Ammon's horn (tissue), 1 donor: ENCODE results near the gene WFDC5.
"Not testable (repeated sequence)": the region's sequence is repeated elsewhere in the genome, so short reads cannot be mapped to it uniquely, and the experiment has no call there.

Source experiments
- DNase-seq: peaks from one replicate; pipeline ENCODE4 v3.0.0-alpha.2; 2016; ENCODE audit warnings: low spot score

The WFDC5 gene

GRCh38 chr20:45087814-45088213, 27.2 kb downstream of the WFDC5 start:
- DNase-seq: no peak

DNA sequence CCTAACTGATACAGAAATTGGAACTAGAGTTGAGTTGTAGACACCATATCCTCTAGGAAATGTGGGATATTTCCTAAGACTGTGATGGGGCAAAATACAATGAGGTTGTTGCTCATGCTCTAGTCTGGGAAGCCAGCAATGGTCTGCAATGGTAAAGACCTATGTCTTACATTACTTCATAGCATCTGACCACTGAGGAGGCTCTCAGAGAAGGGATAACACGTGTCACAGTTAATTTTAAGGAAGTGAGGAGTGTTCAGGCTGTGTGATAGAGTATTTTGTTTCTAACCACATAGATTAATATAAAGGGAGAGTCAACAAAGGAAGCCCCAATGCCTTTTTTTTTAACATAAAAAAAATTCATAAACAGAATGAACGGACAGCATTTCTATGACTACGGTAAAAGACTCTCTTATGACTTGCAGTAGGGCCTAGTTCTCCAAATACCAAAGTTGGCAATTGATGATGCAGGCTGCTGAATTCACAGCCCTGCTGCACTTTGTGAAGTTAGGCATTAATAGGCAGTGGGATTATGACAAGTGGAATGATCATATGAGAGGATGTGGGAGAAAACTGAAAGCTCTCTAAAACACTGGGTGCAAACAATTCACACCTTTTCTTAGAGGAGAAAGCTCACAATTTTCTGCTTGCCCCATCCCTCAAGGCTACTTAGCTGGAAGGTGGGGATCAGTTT, 27.7 kb downstream of the WFDC5 start:
- DNase-seq: no peak

GRCh38 chr20:45085867-45086266, 29.1 kb downstream of the WFDC5 start:
- DNase-seq: no peak

DNA sequence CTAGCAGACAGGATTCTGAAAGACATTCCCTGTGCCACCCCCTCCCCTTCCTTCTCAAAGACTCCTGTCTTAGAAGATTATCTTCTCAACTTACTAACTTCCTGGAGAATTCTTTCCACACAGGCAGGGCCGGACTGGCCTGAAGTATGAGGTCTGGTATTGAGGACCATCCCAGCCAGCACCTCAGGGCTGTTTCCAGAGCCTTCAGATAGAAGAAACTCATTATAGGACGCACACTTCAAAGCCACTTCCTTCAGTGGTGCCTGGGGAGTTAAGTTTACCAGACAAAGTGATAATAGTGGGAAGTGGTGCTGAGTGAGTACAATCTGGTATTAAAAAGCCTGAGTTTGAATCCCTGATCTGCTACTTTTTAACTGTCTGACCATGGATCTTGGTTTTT, 29.7 kb downstream of the WFDC5 start:
- no peak for DNase-seq

DNA sequence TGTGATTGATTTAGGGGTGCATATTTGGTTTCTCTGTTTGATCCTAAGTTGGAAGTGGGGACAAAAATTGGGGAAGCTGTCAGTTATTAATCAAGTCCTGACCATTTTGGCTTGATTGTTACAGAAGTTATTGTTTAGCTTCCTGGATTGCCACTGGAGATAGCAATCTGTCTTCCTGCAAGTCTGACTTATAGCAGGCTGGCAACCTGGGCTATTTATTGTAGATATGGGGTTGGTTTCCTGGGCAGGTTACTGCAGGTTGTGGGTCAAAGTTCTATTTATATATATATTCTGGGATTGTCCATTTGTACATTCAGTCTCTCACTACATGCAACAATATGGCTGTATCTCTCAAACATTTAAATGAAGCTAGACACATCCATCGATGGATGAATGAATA, 31.8 kb downstream of the WFDC5 start:
- no peak for DNase-seq

DNA sequence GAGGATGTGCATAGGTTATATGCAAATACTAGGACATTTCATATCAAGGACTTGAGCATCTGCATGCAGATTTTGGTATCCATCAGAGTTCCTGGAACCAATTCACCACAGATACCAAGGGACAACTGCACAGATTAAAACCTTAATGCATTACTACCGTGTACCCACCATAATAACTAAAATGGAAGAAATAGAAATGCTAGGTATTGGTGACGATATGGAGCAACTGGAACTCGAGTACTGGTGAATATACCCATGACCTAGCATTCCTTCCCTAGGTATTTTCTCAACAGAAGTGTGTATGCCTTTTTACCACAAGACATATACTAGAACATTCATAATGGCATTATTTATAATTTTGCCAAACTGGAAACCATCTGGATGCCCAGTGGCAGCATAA, 32.5 kb downstream of the WFDC5 start:
- DNase-seq: no peak

DNA sequence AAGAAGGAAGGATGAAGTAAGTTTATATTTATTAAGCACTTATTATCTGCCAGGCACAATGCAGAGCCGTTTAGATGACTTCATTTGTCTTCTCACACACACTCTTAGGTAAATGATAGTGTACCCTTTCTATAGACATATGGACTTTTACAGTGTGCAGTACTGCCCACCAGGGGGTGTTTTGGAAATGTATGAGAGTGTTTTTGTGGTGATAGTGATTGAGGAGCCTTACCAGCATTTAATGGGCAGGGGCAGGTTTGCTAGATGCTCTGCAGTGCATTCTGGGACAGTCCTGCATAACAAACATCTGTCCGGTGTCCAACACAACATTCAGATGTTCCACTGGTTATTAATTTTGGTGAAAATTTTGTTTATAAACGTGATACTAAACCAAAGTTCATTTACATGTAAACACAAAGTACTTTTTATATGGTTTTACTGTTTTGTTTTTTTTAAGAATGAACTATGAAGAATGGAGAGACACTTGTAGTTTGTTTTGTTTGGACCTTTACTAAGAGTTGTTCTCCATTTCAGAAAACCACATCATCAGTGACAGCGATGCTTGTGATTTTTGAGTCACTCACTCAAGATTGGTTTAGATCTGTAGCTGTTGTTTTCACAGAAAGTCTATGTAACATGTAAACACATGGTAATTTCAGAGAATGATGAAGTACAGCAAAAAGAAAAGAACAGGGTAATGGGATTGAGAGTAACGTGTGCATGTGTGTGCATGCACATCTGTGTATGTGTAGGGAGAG, 33.9 kb downstream of the WFDC5 start:
- no peak for DNase-seq

DNA sequence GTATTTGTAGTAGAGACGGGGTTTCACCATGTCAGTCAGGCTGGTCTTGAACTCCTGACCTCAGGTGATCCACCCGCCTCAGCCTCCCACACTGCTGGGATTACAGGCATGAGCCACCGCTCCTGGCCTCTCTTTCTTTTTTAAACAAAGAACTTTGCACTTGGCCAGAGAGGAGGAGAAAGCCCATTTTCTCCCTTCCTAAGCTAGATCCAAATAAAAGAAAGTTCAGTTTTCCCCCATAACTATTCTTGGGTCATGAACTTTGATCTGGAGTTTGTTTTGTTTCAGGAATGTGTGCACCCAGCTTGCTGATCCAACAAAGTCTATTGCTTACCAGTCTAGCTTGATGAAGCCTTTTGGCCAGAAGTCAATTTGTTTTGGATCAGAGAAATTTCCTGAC, 37.4 kb downstream of the WFDC5 start:
- DNase-seq: no peak

- DNase-seq: no peak
Observed at GRCh38 chr20:45073221-45073620, 41.8 kb downstream of the WFDC5 start.

DNA sequence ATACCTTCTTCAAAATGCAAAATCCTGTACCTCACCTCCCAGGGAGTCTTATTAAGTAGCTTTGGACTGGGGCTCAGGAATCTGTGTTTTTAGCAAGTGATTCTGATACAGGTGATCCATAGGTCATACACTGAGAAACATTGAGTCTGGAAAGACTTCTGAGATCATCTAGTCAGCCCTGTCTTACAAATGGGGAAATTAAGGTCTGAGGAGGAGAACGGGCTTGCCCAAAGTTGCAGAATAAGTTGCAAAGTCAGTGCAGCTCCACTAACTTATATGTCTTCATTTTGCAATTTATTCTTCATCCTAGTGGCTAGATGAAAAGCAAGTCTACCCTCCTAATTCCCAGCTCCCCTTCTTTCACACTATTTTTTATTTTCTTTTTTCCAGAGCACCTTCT, 42.9 kb downstream of the WFDC5 start:
- no peak for DNase-seq

DNA sequence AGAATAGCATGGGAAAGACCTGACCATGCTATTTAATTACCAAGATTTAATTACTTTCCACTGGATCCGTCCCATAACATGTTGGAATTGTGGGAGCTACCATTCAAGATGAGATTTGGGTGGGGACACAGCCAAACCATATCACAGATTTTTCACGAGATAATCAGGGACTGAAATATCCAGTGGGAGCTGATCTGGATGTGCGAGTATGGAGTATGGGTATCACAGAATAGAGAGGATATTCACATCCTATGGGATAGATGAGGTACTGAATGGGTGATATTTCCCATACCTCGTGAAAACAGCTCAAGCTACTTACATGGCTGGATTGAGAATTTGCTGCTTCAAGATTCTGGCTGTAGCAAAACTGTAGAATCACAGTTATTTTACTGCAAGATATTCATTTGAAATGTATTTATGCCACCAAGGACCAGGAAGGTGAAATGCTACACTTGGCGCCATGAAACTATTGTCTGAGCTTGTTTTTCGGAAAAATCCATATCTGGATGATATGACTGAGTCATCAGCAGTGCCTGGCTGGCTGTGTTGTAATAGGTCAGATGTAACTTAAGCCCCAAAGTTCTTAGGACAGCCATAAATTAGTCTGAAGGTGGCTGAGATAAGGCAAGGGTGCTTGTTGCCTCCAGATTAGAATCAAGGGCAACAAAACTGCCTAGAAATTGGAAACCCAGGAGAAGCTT, 43.9 kb downstream of the WFDC5 start:
- DNase-seq: no peak

DNA sequence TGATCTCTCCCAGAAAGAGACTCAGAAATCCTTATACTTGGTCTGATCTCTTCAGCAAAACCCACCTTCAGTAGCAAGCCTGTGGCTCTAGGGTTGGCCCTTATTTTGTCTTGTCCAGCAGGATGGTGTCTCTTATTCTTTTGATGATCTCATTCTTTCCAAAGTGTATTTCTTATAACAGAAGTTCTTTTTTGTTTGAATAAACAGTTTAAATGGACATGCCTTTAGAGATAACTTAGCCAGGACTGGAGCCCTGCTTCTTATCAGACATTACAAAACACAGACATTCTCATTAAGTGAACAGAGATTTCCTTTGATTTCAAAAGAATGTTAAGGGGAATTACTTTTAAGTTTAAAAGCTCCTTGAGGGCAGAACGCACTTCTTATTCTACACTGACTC, 45.7 kb downstream of the WFDC5 start:
- no peak for DNase-seq

DNA sequence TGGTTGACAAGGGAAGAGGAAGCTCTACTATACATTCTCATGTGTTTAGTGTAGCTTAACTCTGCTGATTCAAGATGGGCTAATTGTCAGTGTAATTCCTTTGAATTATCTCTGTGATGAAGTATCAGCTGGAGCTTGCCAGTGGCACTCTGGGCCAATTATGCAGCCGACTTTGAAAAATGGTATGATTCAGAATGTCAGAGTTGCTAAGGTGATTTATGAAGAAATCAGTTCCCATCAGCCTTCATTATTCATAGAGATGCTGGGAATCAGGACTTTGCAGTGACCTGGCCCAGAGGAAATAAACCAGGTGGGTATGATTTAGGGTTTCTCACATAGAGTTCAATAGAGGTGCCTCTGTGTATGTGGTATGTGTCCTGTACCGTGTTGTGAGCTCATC, 47.4 kb downstream of the WFDC5 start:
- no peak for DNase-seq

GRCh38 chr20:45067087-45067486, 47.9 kb downstream of the WFDC5 start:
- DNase-seq: no peak

DNA sequence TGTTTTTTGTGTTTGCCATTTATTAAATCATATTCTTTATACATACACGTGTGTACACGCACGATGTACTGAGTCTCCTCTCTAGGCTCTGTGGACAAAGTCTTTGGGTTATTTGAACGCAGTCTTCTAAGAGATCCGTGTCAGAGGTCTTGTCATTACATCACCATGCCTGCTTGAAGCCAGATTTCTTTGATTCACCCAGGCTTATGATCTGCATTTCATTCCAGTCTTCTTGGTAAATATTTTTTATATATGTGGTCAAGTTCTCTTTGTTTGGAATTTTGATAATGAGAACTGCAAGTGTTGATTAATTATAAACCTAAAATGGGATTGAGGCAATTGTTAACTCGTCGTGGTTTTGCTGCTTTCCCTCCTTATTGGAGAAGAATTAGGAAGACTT, 48.6 kb downstream of the WFDC5 start:
- DNase-seq: no peak

DNA sequence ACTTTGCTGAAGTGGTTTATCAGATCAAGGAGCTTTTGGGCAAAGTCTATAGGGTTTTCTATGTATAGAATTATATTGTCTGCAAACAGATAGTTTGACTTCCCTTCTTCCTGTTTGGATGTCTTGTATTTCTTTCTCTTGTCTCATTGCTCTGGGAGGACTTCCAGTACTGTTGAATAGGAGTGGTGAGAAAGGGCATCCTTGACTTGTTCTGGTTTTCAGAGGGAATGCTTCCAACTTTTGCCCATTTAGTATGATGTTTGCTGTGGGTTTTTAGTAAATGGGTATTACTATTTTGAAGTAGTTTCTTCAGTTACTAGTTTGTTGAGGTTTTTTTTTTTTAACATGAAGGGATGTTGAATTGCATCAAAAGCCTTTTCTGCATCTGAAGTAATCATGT, 50.2 kb downstream of the WFDC5 start:
- no peak for DNase-seq

GRCh38 chr20:45063107-45063506, 51.9 kb downstream of the WFDC5 start:
- DNase-seq: not testable (repeated sequence)

DNA sequence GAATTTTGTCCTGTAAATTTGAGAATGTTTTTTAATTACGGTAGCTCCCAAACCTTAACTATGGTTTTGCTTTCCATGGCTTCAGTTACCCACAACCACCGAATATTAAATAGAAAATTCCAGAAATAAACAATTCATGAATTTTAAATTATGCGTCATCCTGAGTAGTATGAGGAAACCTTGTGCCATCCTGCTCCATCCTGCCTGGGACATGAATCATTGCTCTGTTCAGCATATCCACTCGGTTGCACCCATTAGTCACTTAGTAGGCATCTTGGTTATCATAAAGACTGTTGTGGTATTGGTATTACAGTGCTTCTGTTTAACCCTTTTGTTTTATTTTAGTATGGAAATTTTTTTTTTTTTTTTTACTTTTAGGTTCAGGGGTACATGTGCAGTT, 53.7 kb downstream of the WFDC5 start:
- DNase-seq: no peak

GRCh38 chr20:45060294-45060693, 54.7 kb downstream of the WFDC5 start:
- no peak for DNase-seq
